GM21515 (cell line): ENCODE data around the gene ZMPSTE24.

Experiments used
- ATAC-seq: cut with Tn5 transposase; IDR thresholded peaks from one replicate; pipeline ENCODE4 v1.9.1; 2021; ENCODE audit not compliant: unreplicated experiment

The ZMPSTE24 gene

GRCh38 chr1:40258445-40258769, 371 bp downstream of the ZMPSTE24 start:
- ATAC-seq, result no peak

GRCh38 chr1:40264354-40264781, 6.3 kb downstream of the ZMPSTE24 start:
- no peak for ATAC-seq

- ATAC-seq, result no peak
These were observed 7.3 kb downstream of the ZMPSTE24 start for GRCh38 chr1:40265298-40265697.

- ATAC-seq, result no peak
These were observed 7.9 kb downstream of the ZMPSTE24 start for GRCh38 chr1:40265919-40266318.

GRCh38 chr1:40266786-40267535, 8.9 kb downstream of the ZMPSTE24 start:
- no peak for ATAC-seq

- ATAC-seq, result no peak
These were observed 9.7 kb downstream of the ZMPSTE24 start for GRCh38 chr1:40267767-40268187.

GRCh38 chr1:40268211-40268610, 10.2 kb downstream of the ZMPSTE24 start:
- no peak for ATAC-seq

- ATAC-seq, result no peak
These were observed 12.3 kb downstream of the ZMPSTE24 start for GRCh38 chr1:40270152-40270834.

- ATAC-seq, result no peak
These were observed 14.7 kb downstream of the ZMPSTE24 start for GRCh38 chr1:40272653-40273213.

GRCh38 chr1:40273547-40274166, 15.6 kb downstream of the ZMPSTE24 start:
- no peak for ATAC-seq

- no peak for ATAC-seq
These were observed 16.3 kb downstream of the ZMPSTE24 start for GRCh38 chr1:40274331-40274730.

GRCh38 chr1:40276122-40276521, 18.1 kb downstream of the ZMPSTE24 start:
- no peak for ATAC-seq

GRCh38 chr1:40281853-40282252, 23.8 kb downstream of the ZMPSTE24 start:
- no peak for ATAC-seq

- ATAC-seq, result no peak
These were observed 33.3 kb downstream of the ZMPSTE24 start for GRCh38 chr1:40291293-40291692.

- no peak for ATAC-seq
These were observed 41.6 kb downstream of the ZMPSTE24 start for GRCh38 chr1:40299366-40300248.

- ATAC-seq, result no peak
These were observed 42.2 kb downstream of the ZMPSTE24 start for GRCh38 chr1:40300249-40300567.

GRCh38 chr1:40300651-40301050, 42.6 kb downstream of the ZMPSTE24 start:
- ATAC-seq, result no peak

GRCh38 chr1:40301066-40301465, 43.0 kb downstream of the ZMPSTE24 start:
- ATAC-seq, result no peak

GRCh38 chr1:40301541-40302299, 43.7 kb downstream of the ZMPSTE24 start:
- ATAC-seq, result no peak

GRCh38 chr1:40302475-40302874, 44.4 kb downstream of the ZMPSTE24 start:
- no peak for ATAC-seq
